Measurements from ENCODE around the gene MMP20.

Gene MMP20

GRCh38 chr11:102576350-102576749 is 48.8 kb downstream of the MMP20 start:
- FAIRE-seq (no peak), DNase-seq (ENCODE audit: insufficient read length, low spot score) (no peak)
- no peak for TF ChIP-seq CTCF (IDR thresholded peaks at IDR 0.05; ENCODE audit: insufficient read depth, missing control alignments)

- DNase-seq (ENCODE audit: insufficient read length, low spot score) (no peak), FAIRE-seq (no peak)
- TF ChIP-seq CTCF (IDR thresholded peaks at IDR 0.05; ENCODE audit: insufficient read depth, missing control alignments) = no peak
These were observed 50.1 kb downstream of the MMP20 start for GRCh38 chr11:102575012-102575411.

GRCh38 chr11:102573851-102574250 is 51.3 kb downstream of the MMP20 start:
- FAIRE-seq (no peak), DNase-seq (ENCODE audit: insufficient read length, low spot score) (no peak)
- TF ChIP-seq CTCF (IDR thresholded peaks at IDR 0.05; ENCODE audit: insufficient read depth, missing control alignments) = no peak

GRCh38 chr11:102572554-102573220 is 52.4 kb downstream of the MMP20 start:
- DNase-seq (ENCODE audit: insufficient read length, low spot score) = no peak
- TF ChIP-seq CTCF (IDR thresholded peaks at IDR 0.05; ENCODE audit: insufficient read depth, missing control alignments) = no peak
- FAIRE-seq = no peak

- FAIRE-seq (no peak), DNase-seq (ENCODE audit: insufficient read length, low spot score) (no peak)
- no peak for TF ChIP-seq CTCF (IDR thresholded peaks at IDR 0.05; ENCODE audit: insufficient read depth, missing control alignments)
These were observed 56.3 kb downstream of the MMP20 start for GRCh38 chr11:102568851-102569250.

GRCh38 chr11:102566112-102566511 is 59.0 kb downstream of the MMP20 start:
- no peak for FAIRE-seq
- DNase-seq (ENCODE audit: insufficient read length, low spot score) = no peak

More at GRCh38 chr11:102566112-102566511, 59.0 kb downstream of the MMP20 start:
- no peak for TF ChIP-seq CTCF (IDR thresholded peaks at IDR 0.05; ENCODE audit: insufficient read depth, missing control alignments)
